ENCODE data around the gene ZNF14. TPM values are rescaled to one million over a fixed set of nuclear protein-coding genes. Genes with fewer than 3 reads are reported as not detected.
A peak's percentile ranks its signal among the peaks of the same experiment; 100 is the strongest.

ZNF14 gene
- total and polyA plus RNA-seq, 9 of the 15 experiments (the other 6 are each of a cell fraction or from before 2014, with no cell fraction given) = 1.9 to 7.0 (median 4.0) TPM

DNA sequence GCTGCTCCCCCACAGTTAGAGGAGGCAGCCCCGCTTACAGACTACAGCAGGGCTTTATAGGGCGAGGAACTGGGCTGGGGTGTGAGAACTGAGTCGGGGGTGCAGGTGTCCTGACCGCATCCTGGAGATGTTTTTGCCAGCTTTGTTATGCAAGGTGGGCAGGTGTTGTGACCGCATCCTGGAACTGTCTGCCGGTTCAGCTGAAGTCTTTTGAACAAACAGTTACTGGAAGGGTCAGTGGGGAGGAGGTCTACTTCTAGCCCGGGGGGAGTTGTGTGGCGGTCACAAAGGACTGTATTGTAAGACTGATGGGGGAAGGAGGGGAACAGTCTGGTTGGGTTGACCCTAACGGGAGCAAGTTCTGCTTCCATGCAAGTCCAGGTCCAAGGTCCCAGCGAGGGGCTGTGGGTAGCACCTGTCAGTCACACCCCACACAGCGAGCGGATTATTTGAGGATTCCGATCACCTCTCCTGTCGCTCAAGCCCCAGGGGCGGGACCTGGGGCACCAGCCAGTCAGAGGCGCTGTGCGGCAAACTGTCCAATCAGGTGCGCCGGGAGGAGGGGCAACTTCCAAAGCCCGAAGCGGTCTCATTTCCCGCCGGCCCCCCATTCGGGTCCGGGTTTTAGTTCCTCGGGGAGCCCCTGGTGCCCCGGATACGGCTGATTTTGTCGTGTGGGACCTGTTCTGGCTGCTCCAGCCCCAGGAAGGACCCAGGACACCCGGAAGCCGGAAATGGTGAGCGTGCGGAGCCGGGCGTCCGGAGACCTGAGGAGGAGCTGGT, 64.5 kb downstream of the ZNF14 start, which contains the start of gene ZNF101 (continued):
- TF ChIP-seq, protein P1, sequence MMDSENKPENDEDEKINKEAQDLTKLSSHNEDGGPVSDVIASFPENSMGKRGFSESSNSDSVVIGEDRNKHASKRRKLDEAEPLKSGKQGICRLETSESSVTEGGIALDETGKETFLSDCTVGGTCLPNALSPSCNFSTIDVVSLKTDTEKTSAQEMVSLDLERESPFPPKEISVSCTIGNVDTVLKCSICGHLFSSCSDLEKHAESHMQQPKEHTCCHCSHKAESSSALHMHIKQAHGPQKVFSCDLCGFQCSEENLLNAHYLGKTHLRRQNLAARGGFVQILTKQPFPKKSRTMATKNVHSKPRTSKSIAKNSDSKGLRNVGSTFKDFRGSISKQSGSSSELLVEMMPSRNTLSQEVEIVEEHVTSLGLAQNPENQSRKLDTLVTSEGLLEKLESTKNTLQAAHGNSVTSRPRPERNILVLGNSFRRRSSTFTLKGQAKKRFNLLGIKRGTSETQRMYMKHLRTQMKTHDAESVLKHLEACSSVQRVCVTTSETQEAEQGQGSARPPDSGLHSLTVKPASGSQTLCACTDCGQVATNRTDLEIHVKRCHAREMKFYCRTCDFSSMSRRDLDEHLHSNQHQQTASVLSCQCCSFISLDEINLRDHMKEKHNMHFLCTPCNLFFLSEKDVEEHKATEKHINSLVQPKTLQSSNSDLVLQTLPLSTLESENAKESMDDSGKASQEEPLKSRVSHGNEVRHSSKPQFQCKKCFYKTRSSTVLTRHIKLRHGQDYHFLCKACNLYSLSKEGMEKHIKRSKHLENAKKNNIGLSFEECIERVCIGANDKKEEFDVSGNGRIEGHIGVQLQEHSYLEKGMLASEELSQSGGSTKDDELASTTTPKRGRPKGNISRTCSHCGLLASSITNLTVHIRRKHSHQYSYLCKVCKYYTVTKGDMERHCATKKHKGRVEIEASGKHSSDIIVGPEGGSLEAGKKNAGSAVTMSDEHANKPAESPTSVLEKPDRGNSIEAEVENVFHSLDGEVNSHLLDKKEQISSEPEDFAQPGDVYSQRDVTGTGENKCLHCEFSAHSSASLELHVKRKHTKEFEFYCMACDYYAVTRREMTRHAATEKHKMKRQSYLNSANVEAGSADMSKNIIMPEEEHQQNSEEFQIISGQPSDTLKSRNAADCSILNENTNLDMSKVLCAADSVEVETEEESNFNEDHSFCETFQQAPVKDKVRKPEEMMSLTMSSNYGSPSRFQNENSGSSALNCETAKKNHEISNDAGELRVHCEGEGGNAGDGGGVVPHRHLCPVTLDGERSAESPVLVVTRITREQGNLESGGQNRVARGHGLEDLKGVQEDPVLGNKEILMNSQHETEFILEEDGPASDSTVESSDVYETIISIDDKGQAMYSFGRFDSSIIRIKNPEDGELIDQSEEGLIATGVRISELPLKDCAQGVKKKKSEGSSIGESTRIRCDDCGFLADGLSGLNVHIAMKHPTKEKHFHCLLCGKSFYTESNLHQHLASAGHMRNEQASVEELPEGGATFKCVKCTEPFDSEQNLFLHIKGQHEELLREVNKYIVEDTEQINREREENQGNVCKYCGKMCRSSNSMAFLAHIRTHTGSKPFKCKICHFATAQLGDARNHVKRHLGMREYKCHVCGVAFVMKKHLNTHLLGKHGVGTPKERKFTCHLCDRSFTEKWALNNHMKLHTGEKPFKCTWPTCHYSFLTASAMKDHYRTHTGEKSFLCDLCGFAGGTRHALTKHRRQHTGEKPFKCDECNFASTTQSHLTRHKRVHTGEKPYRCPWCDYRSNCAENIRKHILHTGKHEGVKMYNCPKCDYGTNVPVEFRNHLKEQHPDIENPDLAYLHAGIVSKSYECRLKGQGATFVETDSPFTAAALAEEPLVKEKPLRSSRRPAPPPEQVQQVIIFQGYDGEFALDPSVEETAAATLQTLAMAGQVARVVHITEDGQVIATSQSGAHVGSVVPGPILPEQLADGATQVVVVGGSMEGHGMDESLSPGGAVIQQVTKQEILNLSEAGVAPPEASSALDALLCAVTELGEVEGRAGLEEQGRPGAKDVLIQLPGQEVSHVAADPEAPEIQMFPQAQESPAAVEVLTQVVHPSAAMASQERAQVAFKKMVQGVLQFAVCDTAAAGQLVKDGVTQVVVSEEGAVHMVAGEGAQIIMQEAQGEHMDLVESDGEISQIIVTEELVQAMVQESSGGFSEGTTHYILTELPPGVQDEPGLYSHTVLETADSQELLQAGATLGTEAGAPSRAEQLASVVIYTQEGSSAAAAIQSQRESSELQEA (IDR thresholded peaks at IDR 0.05; ENCODE audit: low read depth) = no peak
- no peak for TF ChIP-seq BCL6 (CRISPR knock-in tag; IDR thresholded peaks at IDR 0.05)
- no peak for TF ChIP-seq ZNF253 (CRISPR knock-in tag; conservative IDR thresholded peaks at IDR 0.05)
- TF ChIP-seq HDAC6 (IDR thresholded peaks at IDR 0.05; ENCODE audit: low read depth, low read length) = no peak
- no peak for TF ChIP-seq ZNF57 (CRISPR knock-in tag; IDR thresholded peaks at IDR 0.05)
- no peak for TF ChIP-seq EZH2 (IDR thresholded peaks at IDR 0.05; ENCODE audit: borderline replicate concordance, low read depth, low read length)
- TF ChIP-seq, protein P2, sequence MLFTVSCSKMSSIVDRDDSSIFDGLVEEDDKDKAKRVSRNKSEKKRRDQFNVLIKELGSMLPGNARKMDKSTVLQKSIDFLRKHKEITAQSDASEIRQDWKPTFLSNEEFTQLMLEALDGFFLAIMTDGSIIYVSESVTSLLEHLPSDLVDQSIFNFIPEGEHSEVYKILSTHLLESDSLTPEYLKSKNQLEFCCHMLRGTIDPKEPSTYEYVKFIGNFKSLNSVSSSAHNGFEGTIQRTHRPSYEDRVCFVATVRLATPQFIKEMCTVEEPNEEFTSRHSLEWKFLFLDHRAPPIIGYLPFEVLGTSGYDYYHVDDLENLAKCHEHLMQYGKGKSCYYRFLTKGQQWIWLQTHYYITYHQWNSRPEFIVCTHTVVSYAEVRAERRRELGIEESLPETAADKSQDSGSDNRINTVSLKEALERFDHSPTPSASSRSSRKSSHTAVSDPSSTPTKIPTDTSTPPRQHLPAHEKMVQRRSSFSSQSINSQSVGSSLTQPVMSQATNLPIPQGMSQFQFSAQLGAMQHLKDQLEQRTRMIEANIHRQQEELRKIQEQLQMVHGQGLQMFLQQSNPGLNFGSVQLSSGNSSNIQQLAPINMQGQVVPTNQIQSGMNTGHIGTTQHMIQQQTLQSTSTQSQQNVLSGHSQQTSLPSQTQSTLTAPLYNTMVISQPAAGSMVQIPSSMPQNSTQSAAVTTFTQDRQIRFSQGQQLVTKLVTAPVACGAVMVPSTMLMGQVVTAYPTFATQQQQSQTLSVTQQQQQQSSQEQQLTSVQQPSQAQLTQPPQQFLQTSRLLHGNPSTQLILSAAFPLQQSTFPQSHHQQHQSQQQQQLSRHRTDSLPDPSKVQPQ (CRISPR knock-in tag; IDR thresholded peaks at IDR 0.05; ENCODE audit: borderline replicate concordance) = no peak
- TF ChIP-seq ILK (tag; IDR thresholded peaks at IDR 0.05; ENCODE audit: borderline replicate concordance, low read depth) = no peak
- TF ChIP-seq SREBF2 (CRISPR knock-in tag; IDR thresholded peaks at IDR 0.05) = no peak
- 0 out of 3 replicates have a peak, but pooled peaks of 1 of the 2 experiments have one; percentile 31 for TF ChIP-seq CBX3 (IDR thresholded peaks at IDR 0.05; ENCODE audit: borderline replicate concordance in 1 of 2, low read length in 2 of 2)
- TF ChIP-seq ZNF124 (CRISPR knock-in tag; IDR thresholded peaks at IDR 0.05) = no peak
- TF ChIP-seq FOXA1 (IDR thresholded peaks at IDR 0.05; ENCODE audit: borderline replicate concordance) = no peak
- TF ChIP-seq STAG1 (CRISPR knock-in tag; IDR thresholded peaks at IDR 0.05; ENCODE audit: borderline replicate concordance) = no peak
- no peak for TF ChIP-seq NCOR1 (IDR thresholded peaks at IDR 0.05)
- no peak for TF ChIP-seq MEF2D (tag; conservative IDR thresholded peaks at IDR 0.05; ENCODE audit: low read depth)
- TF ChIP-seq HDAC8 (tag; IDR thresholded peaks at IDR 0.05) = no peak

Data from K562 (cell line).